Inflammatory macrophage (primary cell): ENCODE measurements around the gene IFITM1.
"Not testable (repeated sequence)": the region's sequence is repeated elsewhere in the genome, so short reads cannot be mapped to it uniquely, and the experiment has no call there.

ENCODE experiments used
- DNase-seq, 2 donors: peaks; one replicate each; pipeline ENCODE4 v3.0.0-alpha.2; 2020 to 2022

Gene IFITM1

DNA sequence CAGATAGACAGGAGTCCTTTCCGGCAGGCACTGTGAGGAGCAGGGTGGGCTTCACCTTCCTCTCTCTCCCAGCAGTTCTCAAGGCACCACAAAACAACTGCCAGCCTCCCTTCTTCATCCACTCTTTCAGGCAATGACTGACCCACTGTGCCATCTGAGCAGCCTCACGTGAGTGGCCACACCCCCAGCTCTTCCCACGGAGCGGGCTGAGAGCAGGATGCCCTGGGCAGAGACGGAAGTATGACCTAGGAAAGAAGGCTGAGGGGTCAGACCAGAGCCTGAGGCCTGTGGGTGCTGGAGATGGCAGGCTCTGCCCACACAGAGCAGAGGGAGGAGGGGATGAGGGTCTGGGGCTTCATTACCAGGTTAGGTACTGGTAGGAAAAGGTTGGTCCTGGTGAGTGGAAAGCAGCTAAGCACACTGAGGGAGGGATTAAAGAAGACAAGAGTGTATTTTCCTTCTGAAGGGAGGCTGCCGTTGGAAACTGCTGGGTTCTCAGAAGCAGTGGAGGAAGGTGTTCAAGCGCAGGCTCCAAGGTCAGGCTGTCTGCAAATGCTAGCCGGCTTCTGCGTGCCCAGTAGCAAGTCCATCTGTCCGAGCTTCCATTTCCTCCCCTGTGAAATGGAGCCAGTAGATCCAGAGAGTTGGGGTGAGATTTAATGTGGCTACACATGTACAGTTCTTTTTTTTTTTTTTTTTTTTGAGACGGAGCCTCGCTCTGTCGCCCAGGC is 31.0 kb upstream of the IFITM1 start:
- no peak for DNase-seq

DNA sequence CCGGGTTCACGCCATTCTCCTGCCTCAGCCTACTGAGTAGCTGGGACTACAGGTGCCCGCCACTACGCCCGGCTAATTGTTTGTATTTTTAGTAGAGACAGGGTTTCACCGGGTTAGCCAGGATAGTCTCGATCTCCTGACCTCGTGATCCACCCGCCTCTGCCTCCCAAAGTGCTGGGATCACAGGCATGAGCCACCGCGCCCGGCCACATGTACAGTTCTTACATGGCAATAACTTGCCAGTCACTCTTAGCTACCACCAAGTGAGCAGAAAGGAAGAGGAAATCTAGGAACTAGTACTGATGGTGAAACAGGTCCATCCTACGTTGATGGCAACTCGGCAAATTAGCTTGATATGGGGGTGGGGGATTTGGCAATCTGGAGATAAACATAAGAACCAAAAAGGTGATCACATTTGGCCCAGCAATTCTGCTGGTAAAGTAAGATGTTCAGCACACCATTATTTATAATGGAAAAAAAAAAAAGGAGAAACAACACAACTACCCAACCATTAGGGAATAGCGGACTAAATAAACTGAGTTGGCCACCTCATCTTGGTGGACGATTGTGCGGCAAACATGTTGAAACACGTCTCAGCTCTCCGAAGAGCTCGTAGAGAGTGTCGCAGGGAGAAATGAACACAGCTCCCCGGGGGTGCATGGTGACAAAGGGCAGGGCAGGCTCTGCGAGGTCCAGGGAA is 30.3 kb upstream of the IFITM1 start:
- peak; percentile 19 to 23 for DNase-seq

GRCh38 chr11:284105-285020 is 29.5 kb upstream of the IFITM1 start:
- no peak for DNase-seq

DNA sequence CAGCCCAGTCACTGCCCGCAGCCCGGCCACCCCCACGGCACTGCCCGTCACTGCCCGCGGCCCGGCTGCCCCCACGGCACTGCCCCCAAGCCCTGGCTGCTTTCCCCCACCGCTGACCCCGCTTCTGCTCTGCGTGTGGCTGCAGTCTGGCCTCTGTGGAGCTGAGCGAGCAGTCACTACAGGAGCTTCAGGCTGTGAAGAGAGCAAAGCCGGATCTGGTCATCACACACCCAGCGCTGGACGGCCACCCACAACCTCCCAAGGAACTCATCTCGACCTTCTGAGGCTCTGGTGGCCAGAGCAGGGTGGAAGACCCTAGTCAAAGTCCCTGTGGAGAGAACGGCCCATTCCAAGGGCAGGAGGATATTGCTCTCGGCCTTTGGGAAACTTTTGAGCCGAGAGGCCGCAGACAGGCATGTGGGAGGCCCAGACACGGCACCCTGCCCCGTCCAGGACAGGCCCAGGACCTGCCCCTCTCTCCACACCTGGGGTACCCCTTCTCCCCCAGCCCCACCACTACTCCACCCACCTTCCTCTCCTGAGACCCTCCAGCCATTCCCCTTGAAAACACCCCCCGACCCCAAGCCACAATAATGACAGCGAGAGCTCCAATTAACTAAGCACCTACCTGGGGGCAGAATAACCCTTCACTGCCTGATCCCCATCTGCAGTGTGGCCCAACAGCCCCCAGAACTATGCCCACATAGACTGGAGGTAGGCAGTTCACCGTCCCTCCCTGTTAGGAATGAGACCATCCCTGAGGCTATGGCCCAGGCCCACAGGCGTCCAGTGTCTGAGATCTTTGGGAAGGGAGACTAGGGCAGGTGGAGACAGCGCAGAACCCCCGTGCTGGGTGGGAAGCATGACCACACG is 28.6 kb upstream of the IFITM1 start:
- DNase-seq: no peak

GRCh38 chr11:285894-286220 is 28.0 kb upstream of the IFITM1 start:
- DNase-seq: no peak

DNA sequence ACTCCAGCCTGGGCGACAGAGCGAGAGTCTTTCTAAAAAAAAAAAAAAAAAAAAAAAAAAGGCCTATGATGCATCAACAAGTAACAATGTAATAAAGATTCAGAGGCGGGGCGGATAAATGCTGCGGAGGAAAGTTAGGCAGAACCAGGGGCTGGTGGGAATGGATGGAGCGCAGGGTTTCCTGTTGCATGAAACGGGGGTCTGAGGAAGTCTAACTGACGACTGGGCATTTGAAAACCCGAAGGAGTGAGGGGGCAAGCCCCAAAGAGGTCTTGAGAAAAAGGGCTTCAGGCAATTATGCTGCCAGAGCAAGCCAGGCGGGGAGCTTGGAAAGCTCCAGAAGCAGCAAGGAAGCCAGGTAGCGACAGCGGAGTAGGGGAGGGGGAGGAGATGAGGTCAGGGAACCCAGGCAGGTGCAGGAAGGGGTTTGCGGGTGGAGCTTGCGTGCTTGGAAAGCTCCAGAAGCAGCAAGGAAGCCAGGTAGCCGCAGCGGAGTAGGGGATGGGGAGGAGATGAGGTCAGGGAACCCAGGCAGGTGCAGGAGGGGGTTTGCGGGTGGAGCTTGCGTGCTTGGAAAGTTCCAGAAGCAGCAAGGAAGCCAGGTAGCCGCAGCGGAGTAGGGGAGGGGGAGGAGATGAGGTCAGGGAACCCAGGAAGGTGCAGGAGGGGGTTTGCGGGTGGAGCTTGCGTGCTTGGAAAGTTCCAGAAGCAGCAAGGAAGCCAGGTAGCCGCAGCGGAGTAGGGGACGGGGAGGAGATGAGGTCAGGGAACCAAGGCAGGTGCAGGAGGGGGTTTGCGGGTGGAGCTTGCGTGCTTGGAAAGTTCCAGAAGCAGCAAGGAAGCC is 26.6 kb upstream of the IFITM1 start:
- DNase-seq: not testable (repeated sequence)

- DNase-seq: no peak
These were observed 25.9 kb upstream of the IFITM1 start for GRCh38 chr11:287821-288477.

- DNase-seq: peak; percentile 13 to 43
These were observed 25.1 kb upstream of the IFITM1 start, which contains the start of gene PGGHG for GRCh38 chr11:288478-289397. TSS of gene PGGHG (plus strand) at chr11:289126. CDS start at chr11:289817, 691 bp downstream.

DNA sequence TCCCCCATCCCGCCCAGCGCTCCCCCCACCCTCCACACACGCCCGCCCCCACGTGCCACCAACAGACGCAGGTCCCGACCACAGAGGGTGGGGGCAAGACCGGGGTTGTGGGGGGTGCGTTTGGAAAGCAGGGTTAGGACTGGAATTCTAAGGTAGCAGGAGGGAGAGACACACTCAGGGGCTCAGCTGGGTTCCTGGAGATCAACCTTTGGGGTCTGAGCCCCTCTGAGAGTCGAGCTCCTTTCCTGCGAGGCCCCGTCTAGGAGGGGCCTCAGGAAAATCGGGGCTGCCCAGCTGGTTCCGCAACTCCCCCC is 24.5 kb upstream of the IFITM1 start:
- no peak for DNase-seq

GRCh38 chr11:289712-290620 is 23.9 kb upstream of the IFITM1 start:
- DNase-seq: no peak

DNA sequence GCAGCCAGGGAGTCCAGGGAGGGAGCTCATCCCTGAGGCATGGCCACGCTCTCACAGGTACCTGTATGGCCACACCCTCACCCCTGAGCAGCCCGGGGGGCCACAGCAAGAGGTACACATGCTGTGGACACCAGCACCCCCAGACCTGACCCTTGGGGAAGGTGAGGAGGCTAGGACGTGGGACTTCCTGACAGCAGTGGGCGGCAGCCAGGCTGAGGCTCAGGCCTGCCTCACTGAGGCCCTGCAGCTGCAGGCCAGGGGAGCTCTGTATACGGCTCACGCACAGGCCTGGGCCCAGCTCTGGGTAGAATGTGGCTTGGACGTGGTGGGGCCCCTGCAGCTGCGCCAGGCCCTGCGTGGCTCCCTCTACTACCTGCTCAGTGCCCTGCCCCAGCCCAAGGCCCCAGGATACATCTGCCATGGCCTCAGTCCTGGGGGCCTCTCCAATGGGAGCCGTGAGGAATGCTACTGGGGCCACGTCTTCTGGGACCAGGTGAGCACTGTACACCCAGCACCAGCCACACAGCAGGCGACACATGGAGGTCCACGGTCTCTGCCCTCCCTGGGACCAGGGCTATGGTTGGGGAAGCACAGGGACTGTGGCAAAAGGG is 23.1 kb upstream of the IFITM1 start:
- DNase-seq: no peak

DNA sequence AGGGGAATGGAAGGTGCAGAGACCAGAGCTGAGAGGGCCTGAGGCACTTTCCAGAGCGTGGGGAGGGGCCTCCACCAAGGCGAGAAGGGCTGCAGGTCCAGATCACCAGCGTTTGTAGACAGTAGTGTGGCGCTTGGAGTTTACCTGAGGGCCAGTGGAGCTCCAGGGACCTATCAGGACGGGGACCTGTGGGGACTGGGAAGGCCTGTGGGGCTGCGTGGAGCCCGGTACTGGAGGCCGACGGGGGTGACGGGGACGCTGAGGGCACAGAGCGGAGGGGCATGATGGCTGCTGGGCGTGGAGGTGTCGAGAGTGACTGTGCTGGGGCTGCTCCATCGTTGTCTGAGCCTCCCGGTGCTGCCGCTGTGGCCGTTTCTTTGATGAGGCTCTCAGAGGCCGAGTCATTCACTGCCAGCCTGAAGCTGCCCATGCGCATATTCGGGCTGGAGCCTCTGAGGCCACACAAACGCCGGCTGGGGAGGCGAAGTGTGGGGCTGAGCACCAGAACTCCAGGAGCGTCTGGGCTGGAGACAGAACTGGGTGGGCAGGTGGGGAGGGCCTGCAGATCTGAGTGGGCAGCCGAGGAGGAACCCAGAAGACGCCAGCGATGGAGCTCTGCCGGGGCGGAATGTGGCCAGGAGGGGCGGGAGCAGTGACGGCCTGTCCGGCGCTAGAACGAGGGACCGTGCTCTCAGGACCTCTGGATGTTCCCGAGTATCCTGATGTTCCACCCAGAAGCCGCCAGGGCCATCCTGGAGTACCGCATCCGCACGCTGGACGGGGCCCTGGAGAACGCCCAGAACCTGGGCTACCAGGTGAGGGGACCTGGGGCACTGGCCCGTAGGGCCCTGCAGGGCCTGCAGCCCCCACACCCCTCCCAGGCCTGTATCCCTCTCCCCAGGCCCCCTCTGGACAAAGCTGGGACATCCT is 22.3 kb upstream of the IFITM1 start:
- no peak for DNase-seq

DNA sequence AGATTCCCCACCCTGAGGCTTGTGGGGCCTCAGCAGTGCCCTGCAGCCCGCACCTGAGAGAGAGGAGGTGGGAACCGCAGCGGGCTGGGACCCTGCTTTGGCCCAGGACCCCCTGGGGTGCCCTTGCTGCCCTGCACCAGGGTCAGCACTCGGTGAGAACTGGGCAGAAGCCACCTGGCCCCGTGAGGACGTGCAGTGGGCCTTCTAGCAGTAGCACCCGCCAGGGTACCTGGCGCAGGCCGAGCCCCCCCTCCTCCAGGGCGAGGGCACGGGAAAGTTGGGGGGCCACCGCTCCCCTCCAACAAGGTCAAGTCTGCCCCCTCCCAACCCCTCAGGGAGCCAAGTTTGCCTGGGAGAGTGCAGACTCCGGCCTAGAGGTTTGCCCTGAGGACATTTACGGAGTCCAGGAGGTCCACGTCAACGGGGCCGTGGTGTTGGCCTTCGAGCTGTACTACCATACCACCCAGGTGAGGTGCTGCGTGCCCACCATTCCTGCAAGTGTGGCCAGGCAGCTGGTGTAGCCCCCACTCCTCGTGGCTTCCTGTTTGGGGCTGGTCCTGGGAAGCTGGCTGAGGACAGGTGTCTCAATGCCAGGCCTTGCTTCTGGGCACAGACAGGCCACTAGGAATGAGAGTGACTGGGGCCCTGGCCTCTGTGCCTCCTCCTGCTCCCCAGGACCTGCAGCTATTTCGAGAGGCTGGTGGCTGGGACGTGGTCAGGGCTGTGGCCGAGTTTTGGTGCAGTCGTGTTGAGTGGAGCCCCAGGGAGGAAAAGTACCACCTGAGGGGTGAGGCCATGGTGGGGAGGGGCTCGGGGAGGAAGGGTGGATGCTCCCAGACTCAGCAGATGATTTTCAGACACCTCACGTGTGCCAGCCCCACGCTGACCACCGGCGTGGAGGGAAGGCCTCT is 21.4 kb upstream of the IFITM1 start:
- DNase-seq: no peak

DNA sequence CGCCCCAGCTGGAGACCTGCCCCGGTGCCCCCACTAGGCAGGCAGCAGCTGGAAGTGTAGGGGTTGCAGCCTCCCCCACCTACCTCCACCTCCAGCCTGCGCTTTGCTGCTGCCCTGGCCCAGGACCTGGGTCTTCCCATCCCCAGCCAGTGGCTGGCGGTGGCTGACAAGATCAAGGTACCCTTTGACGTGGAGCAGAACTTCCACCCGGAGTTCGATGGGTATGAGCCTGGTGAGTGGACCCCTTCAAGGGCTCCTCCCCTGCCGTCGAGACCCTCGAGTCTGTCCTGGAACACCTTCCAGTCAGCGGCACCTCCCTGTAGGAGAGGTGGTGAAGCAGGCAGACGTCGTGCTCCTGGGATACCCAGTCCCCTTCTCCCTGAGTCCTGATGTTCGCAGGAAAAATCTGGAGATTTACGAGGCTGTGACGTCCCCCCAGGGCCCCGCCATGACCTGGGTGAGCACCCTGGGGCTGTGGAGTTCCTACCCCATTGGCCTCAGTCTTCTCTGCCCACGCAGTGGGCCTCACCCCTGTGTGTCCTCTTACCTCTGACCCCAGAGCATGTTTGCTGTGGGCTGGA is 20.5 kb upstream of the IFITM1 start:
- DNase-seq: no peak

DNA sequence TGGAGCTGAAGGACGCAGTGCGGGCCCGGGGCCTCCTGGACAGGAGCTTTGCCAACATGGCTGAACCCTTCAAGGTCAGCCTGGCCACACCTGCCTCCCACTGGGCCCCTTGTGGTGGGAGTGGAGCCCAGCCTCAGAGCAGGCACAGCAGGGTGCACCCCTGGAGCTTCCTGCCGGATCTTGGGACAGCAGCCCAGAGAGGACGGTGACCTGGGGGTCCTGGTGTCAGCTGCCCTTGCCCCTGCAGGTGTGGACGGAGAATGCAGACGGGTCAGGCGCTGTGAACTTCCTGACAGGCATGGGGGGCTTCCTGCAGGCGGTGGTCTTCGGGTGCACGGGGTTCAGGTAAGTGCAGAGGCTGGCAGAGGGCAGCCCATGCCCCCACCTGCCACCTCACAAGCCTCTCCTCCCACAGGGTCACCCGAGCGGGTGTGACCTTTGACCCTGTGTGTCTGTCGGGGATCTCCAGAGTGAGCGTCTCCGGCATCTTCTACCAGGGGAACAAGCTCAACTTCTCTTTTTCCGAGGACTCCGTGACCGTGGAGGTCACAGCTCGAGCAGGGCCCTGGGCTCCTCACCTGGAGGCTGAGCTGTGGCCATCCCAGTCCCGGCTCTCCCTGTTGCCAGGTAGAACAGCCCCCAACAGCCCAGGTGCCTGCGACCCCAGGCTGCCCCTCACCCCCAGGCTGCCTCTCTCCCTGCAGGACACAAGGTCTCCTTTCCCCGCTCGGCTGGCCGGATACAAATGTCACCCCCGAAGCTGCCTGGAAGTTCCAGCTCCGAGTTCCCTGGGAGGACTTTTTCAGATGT is 19.8 kb upstream of the IFITM1 start:
- peak in 1 of 2 donors; percentile 5 for DNase-seq
